Measurements from ENCODE around the gene LASP1NB.
"Not testable (repeated sequence)": the region's sequence is repeated elsewhere in the genome, so short reads cannot be mapped to it uniquely, and the experiment has no call there.

The LASP1NB gene

GRCh38 chr17:38918916-38919315, 6.5 kb upstream of the LASP1NB start:
- DNase-seq, result no peak

- DNase-seq, result no peak
Observed at GRCh38 chr17:38919316-38920078, 5.9 kb upstream of the LASP1NB start.

DNA sequence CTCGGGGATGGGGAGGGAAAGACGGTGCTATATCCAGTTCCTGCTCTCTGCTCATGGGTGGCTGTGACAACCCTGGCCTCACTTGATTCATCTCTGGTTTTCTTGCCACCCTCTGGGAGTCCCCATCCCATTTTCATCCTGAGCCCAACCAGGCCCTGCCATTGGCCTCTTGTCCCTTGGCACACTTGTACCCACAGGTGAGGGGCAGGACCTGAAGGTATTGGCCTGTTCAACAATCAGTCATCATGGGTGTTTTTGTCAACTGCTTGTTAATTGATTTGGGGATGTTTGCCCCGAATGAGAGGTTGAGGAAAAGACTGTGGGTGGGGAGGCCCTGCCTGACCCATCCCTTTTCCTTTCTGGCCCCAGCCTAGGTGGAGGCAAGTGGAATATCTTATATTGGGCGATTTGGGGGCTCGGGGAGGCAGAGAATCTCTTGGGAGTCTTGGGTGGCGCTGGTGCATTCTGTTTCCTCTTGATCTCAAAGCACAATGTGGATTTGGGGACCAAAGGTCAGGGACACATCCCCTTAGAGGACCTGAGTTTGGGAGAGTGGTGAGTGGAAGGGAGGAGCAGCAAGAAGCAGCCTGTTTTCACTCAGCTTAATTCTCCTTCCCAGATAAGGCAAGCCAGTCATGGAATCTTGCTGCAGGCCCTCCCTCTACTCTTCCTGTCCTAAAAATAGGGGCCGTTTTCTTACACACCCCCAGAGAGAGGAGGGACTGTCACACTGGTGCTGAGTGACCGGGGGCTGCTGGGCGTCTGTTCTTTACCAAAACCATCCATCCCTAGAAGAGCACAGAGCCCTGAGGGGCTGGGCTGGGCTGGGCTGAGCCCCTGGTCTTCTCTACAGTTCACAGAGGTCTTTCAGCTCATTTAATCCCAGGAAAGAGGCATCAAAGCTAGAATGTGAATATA, 4.8 kb upstream of the LASP1NB start:
- no peak for DNase-seq

- DNase-seq, result no peak
Observed at GRCh38 chr17:38921756-38922411, 3.5 kb upstream of the LASP1NB start.

DNA sequence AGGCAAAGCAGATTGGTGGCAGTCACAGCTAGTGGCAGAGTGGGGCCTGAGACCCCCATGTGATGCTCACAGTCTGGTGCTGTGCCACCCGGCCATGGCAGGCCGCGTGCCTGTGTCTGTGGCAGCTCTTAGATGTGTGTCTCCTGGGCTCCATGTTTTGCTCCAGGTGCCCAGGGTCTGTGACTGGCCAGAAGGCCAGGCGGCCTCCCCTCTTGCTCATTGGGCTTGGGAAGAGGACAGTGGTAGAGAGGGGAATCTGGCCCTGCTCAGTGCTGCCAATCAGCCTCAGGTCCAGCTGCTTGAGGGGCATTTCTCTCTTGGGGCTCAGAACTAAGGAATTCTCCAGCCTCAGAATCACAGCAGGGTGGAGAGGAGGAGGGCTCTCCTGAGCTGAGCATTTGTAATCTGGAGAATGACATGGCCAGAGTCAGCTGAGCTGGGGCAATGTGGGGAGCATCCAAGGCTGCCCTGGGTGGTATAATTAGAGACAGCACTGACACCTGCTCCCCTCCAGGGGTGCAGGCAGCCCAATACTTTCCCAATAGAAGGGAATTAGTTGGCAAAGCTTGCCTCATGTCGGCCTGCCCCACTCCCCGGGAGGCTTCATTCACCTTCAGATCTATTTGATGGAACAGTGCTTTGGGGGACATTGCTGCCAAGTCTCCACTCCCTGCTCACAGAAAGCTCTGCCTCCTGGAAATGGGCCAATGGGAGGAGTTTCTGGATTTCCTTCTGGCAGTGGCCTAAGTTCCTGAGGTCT, 2.7 kb upstream of the LASP1NB start:
- no peak for DNase-seq

GRCh38 chr17:38926293-38927070, 1.1 kb downstream of the LASP1NB start:
- DNase-seq, result peak; percentile 77

DNA sequence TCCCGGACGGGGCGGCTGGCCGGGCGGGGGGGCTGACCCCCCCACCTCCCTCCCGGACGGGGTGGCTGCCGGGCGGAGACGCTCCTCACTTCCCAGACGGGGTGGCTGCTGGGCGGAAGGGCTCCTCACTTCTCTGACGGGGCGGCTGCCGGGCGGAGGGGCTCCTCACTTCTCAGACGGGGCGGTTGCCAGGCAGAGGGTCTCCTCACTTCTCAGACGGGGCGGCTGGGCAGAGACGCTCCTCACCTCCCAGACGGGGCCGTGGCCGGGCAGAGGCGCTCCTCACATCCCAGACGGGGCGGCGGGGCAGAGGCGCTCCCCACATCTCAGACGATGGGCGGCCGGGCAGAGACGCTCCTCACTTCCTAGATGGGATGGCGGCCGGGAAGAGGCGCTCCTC, 5.4 kb downstream of the LASP1NB start:
- not testable (repeated sequence) for DNase-seq

GRCh38 chr17:38933962-38934361, 8.5 kb downstream of the LASP1NB start:
- not testable (repeated sequence) for DNase-seq

- no peak for DNase-seq
Observed at GRCh38 chr17:38939987-38940386, 14.6 kb downstream of the LASP1NB start.

DNA sequence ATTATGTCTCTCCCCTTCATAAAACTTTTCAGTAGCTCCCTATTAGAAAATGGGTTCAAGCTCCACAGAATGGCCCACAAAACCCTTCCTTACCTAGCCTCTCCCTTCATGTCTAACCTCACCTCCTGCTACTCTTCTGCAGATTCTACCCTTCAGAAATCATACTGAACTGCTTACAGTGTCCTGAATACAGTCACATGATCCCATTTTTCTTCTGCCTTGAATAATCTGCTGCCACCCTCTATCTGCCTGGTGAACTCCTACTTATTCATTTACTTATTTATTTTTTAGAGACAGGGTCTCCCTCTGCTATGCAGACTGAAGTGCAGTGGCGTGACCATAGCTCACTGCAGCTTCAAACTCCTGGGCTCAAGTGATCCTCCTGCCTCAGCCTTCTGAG, 15.0 kb downstream of the LASP1NB start:
- no peak for DNase-seq

DNA sequence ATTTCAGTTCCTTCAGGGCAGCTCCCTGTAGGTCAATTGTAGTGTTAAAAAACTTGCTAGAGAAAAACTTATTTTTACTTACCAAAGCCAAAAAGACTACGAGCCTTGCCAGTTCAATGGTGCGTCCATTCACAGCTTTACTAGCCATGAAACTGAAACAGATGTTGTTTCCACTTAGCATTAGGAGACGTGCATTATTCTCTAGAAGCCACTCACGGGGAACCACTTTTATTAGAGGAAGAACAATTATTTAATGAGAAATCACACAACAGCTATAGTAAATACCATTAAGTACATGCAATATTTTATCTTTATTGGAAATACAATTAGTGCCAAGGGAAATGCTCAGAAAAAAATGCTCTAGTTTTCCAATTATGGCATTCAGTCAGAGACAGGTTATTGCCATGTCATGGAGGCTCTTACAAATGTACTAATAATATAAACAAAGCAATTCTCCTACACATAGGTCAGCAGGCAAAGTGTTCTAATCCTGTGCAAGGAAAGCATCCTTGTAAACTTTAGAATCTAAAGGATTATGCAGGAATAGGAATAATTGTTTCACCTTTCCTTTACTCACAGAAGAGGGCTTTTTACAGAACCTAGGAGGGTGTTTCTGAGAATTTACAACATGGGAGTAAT, 17.4 kb downstream of the LASP1NB start:
- no peak for DNase-seq

GRCh38 chr17:38943607-38944006, 18.2 kb downstream of the LASP1NB start:
- peak; percentile 44 for DNase-seq

DNA sequence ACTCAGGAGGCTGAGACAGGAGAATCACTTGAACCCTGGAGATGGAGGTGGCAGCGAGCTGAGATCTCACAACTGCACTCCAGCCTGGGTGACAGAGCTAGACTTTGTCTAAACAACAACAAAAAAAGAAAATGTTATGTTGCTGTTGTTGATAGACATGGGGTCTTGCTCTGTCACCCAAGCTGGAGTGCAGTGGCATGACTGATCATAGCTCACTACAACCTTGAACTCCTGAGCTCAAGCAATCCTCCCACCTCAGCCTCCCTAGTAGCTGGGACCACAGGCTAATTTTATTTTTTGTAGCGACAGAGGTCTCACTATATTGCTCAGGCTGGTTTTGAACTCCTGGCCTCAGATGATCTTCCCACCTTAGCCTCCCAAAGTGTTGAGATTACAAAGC, 21.8 kb downstream of the LASP1NB start:
- DNase-seq, result no peak

DNA sequence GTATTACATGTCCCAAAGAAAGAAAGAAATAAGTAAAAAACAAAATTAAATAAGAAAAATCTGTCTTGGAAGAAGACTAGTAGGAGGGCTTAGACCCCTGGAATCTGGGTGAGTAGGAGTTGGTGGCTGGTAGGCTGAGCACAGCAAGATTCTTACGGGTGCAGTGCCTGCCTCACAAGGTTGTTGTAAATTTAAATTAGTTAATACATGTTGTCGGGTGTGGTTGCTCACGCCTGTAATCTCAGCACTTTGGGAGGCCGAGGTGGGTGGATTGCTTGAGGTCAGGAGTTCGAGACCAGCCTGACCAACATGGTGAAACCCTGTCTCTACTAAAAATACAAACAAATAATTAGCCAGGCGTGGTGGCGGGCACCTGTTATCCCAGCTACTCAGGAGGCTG, 28.4 kb downstream of the LASP1NB start:
- DNase-seq, result not testable (repeated sequence)

GRCh38 chr17:38958326-38958725, 32.9 kb downstream of the LASP1NB start:
- no peak for DNase-seq

DNA sequence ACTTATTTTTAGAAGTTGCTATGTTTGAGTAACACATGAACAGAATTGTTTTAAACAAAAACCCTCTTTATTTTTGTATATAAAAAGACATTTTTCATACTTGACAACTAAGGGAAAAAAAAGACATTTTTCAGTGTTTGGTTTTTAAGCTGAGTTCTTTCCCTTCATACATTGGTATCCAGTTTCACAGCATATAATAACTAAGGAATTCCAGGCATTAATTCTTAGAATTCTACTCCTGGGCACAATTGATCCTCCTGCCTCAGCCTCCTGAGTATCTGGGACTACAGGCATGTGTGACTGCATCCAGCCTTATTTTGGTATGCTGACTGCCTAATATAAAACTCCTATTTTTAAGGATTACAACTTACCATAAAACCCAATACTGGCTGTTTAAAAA, 33.3 kb downstream of the LASP1NB start:
- no peak for DNase-seq

DNA sequence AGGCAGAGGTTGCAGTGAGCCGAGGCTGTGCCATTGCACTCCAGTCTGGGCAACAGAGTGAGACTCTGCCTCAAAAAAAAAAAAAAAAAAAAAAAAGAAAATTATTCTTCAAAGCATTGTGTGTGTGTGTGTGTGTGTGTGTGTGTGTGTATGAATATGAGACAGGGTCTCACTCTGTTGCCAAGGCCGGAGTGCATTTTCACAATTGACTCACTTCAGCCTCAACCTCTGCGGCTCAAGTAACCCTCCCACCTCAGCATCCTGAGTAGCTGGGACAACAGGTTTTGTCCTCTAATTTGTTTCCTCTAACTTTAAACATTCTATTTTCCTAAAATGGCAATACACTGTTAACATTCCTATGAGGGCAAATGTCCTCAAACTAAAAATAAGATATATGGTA, 34.1 kb downstream of the LASP1NB start:
- DNase-seq, result no peak

DNA sequence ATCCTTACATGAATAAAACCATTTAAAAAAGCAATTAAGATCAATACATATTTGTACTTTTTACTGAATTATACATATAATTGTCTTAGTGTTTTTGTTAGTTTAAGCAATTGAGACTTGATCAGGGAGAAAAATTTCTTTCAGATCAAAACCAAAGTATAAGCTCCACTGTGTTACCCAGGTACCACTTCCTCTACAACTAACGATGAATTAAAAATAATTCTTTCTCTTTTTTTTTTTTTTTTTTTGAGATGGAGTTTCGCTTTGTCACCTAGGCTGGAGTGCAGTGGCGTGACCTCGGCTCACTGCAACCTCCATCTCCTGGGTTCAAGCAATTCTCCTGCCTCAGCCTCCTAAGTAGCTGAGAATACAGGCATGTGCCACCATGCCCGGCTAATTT, 35.0 kb downstream of the LASP1NB start:
- DNase-seq, result no peak

DNA sequence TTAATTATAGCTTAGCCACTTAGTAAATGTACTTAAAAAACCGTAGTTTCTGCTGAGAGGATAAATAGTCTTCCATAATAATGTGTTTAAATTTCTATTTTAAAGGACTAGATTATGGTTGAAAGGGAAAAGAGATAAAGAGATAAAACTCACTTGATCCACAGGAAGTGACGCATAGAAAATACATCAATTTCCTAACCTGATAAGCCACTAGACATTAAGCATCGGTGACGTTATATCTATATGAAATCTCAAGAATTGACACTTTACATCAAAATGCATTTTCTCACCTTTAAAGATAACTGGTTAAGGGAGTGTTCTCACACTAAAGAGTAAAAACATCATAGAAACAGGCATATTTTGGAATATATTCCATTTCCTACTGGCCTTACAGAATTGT, 36.0 kb downstream of the LASP1NB start:
- no peak for DNase-seq

- DNase-seq, result peak; percentile 82
Observed at GRCh38 chr17:38967290-38967738, 41.9 kb downstream of the LASP1NB start, which contains the start of gene FBXO47. FBXO47 (minus strand) TSS chr17:38967403; CDS start chr17:38963025, 4,378 bp downstream.

GRCh38 chr17:38969281-38969680, 43.9 kb downstream of the LASP1NB start:
- no peak for DNase-seq

All from activated CD4-positive, alpha-beta T cell treated with anti-CD3 and anti-CD28 coated beads, Interleukin-2, Interleukin-6, amounts not matched to agents 100 ng/mL and 50 ng/mL, durations not matched to agents 16 hours and 8 hours (primary cell).